ENCODE results near the gene RPP40.

Gene RPP40

DNA sequence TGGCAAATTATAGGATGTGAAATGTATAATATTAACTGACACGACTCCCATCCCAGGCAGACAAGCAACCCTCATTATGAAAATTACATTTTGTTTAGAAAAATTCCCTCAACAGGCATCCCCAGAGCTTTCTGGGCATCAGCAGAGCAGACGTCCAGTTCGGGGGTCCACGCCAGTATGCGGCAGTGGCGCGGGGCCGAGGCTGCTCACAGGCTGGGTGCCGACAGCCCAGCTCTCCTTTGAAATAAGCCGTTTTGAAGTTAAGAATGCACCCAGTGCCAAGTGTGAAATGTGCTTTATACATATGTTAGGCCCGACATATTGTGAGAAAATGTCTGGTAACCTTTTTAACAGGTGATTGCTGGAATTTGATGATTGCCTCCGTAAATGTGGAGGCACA is 50.4 kb downstream of the RPP40 start:
- TF ChIP-seq, protein P1, sequence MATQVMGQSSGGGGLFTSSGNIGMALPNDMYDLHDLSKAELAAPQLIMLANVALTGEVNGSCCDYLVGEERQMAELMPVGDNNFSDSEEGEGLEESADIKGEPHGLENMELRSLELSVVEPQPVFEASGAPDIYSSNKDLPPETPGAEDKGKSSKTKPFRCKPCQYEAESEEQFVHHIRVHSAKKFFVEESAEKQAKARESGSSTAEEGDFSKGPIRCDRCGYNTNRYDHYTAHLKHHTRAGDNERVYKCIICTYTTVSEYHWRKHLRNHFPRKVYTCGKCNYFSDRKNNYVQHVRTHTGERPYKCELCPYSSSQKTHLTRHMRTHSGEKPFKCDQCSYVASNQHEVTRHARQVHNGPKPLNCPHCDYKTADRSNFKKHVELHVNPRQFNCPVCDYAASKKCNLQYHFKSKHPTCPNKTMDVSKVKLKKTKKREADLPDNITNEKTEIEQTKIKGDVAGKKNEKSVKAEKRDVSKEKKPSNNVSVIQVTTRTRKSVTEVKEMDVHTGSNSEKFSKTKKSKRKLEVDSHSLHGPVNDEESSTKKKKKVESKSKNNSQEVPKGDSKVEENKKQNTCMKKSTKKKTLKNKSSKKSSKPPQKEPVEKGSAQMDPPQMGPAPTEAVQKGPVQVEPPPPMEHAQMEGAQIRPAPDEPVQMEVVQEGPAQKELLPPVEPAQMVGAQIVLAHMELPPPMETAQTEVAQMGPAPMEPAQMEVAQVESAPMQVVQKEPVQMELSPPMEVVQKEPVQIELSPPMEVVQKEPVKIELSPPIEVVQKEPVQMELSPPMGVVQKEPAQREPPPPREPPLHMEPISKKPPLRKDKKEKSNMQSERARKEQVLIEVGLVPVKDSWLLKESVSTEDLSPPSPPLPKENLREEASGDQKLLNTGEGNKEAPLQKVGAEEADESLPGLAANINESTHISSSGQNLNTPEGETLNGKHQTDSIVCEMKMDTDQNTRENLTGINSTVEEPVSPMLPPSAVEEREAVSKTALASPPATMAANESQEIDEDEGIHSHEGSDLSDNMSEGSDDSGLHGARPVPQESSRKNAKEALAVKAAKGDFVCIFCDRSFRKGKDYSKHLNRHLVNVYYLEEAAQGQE (IDR thresholded peaks at IDR 0.05; ENCODE audit: insufficient replicate concordance, low read depth): no peak

DNA sequence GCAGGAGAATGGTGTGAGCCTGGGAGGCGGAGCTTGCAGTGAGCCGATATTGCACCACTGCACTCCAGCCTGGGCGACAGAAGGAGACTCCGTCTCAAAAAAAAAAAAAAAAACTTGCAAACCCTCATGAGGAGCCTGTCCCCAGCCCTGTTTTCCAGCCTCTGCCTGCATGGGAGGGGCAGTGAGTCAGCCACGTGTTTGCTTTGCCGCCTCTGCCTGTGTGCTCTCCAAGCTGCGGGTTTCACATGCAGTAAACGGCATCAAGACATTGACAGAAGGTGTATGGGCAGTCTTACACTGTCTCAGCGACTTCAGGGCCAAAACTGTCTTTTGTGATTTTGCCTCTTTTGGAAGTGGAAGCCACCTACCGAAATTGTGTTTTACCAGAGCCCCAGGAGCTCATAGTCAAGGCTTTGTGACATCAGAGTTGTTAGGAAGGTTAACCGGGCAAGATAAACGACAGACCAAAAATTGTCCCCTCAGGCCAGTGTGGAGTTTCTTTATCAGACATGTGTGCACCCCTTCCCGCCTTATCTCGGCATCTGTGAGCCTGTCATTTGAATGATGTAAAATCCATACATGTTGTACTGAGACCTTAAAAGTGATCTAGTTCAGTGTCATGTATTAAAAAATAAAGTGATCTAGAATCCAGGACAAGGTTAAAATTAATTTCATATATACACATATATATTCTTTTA is 52.9 kb downstream of the RPP40 start:
- TF ChIP-seq, protein P1 (IDR thresholded peaks at IDR 0.05; ENCODE audit: insufficient replicate concordance, low read depth): no peak
- TF ChIP-seq GABPA (IDR thresholded peaks at IDR 0.05; ENCODE audit: low read depth): no peak
- TF ChIP-seq SPI1 (IDR thresholded peaks at IDR 0.05; ENCODE audit: borderline replicate concordance, low read depth): no peak
- H3K27me3 ChIP-seq (ENCODE audit: insufficient read depth, poor library complexity, severe bottlenecking): no peaks in the 10 kb centered on the region
- no peak overlapping the region for H3K4me3 ChIP-seq (replicated peaks; ENCODE audit: insufficient read depth, low read length)
- no peak for DNase-seq (ENCODE audit: low read depth in 1 of 2, low spot score in 1 of 2)
- H3K27ac ChIP-seq (replicated peaks): no peak overlapping the region

More for the DNA sequence above, 50.4 kb downstream of the RPP40 start:
- Histone ChIP-seq H3K4me3 (replicated peaks; ENCODE audit: insufficient read depth, low read length) (no peak overlapping the region), H3K27ac (replicated peaks) (no peak overlapping the region), H3K27me3 (ENCODE audit: insufficient read depth, poor library complexity, severe bottlenecking) (no peaks in the 10 kb centered on the region)
- no peak for DNase-seq (ENCODE audit: low read depth in 1 of 2, low spot score in 1 of 2)

DNA sequence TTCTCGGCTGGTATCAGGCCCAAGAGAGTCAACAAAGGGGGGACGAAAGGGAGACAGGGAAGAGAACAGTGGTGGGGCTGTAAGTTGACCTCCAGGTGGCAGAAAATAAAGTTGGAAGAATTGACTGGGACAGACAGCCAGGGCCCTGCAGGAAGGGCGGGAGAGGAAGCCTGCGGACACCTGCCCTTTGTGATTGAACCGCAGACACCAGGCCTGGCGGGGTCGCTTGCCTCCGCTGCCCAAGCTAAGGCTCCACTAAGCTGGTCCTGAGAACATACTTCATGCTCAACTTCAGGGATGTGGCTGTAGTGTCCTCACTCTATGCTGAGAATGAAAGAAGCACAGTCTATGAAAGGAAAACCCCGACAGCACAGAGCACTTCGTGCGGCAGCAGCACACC is 53.8 kb downstream of the RPP40 start:
- no peak overlapping the region for H3K27ac ChIP-seq (replicated peaks)
- H3K4me3 ChIP-seq (replicated peaks; ENCODE audit: insufficient read depth, low read length): no peak overlapping the region
- no peak for DNase-seq (ENCODE audit: low read depth in 1 of 2, low spot score in 1 of 2)
- no peaks in the 10 kb centered on the region for H3K27me3 ChIP-seq (ENCODE audit: insufficient read depth, poor library complexity, severe bottlenecking)
- no peak for TF ChIP-seq POLR2AphosphoS5 (IDR thresholded peaks at IDR 0.05; ENCODE audit: low read depth)

DNA sequence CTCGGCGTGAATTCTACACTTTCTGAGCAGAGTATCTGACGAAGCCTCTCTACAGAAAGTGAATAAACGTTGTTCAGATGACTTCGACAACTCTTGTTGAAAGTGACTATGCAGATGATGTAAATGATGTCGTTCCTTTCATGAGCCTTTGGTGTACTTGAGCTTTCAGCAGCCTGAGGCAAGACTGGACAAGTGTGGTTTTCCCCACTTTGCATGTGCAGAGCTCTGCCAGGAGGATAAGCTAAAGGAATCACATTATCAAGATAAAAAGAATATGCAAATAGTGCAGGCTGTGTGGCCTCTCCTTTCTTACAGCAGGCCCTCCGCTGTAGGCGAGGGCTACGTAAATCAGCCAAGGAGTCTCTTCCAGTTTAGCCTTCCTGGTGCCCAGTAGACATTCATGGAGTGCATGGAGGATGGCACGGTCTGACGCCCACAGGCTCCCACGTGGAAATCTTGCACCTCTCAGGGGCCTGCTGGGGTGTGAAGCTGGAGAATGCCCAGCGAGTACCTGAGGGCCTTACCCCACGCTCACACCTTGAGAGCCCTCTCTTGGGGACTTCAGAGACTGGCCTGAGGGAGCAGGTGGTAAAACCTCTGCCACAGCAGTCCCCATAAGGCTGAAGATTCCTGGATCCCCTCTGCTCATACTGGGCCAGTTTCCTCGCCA is 54.9 kb downstream of the RPP40 start:
- Histone ChIP-seq H3K27ac (replicated peaks) (no peak overlapping the region), H3K27me3 (ENCODE audit: insufficient read depth, poor library complexity, severe bottlenecking) (no peaks in the 10 kb centered on the region), H3K4me3 (replicated peaks; ENCODE audit: insufficient read depth, low read length) (no peak overlapping the region)
- TF ChIP-seq SPI1 (IDR thresholded peaks at IDR 0.05; ENCODE audit: borderline replicate concordance, low read depth) (no peak), POLR2AphosphoS5 (IDR thresholded peaks at IDR 0.05; ENCODE audit: low read depth) (no peak), GABPA (IDR thresholded peaks at IDR 0.05; ENCODE audit: low read depth) (no peak)
- TF ChIP-seq, protein P1 (IDR thresholded peaks at IDR 0.05; ENCODE audit: insufficient replicate concordance, low read depth): no peak
- TF ChIP-seq, protein P2, sequence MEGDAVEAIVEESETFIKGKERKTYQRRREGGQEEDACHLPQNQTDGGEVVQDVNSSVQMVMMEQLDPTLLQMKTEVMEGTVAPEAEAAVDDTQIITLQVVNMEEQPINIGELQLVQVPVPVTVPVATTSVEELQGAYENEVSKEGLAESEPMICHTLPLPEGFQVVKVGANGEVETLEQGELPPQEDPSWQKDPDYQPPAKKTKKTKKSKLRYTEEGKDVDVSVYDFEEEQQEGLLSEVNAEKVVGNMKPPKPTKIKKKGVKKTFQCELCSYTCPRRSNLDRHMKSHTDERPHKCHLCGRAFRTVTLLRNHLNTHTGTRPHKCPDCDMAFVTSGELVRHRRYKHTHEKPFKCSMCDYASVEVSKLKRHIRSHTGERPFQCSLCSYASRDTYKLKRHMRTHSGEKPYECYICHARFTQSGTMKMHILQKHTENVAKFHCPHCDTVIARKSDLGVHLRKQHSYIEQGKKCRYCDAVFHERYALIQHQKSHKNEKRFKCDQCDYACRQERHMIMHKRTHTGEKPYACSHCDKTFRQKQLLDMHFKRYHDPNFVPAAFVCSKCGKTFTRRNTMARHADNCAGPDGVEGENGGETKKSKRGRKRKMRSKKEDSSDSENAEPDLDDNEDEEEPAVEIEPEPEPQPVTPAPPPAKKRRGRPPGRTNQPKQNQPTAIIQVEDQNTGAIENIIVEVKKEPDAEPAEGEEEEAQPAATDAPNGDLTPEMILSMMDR (IDR thresholded peaks at IDR 0.05; ENCODE audit: insufficient read depth, low read length): no peak
- DNase-seq (ENCODE audit: low read depth in 1 of 2, low spot score in 1 of 2): no peak

Data from HL-60 (cell line).